ENCODE results near the gene PDZD7. TPM values are rescaled to one million over a fixed set of nuclear protein-coding genes. Genes with fewer than 3 reads are reported as not detected.

The PDZD7 gene
- total RNA-seq, 4 donors from 2014 or later, result 0.84 to 2.4 (median 1.9) TPM

- 92 to 95% methylated on average over 4 to 15 of the region's 15 CpGs for WGBS, 2 donors
- peaks cover 0 to 12% of the 10 kb centered on the region in 2 donors for H3K27me3 ChIP-seq
Observed at GRCh38 chr10:101022967-101023705, 7.8 kb downstream of the PDZD7 start.

GRCh38 chr10:101021692-101022251 lies 9.2 kb downstream of the PDZD7 start:
- Histone ChIP-seq H3K36me3 (no peaks in the 10 kb centered on the region), H3K4me1 (peaks cover 0 to 12% (median 10%) of the 10 kb centered on the region in 4 donors), H3K4me3 (no peak overlapping the region), H3K9me3 (no peaks in the 10 kb centered on the region), H3K27me3 (peaks cover 0 to 12% of the 10 kb centered on the region in 2 donors), H3K27ac (no peak overlapping the region)
- DNase-seq (ENCODE audit: low spot score in 2 of 2), result no peak
- TF ChIP-seq CTCF (IDR thresholded peaks at IDR 0.05), result no peak
- TF ChIP-seq POLR2A (IDR thresholded peaks at IDR 0.05), result no peak
- no peak for TF ChIP-seq EP300 (IDR thresholded peaks at IDR 0.05)
- 84 to 86% methylated on average over 11 of the region's 11 CpGs for WGBS, 2 donors

More at GRCh38 chr10:101022967-101023705, 7.8 kb downstream of the PDZD7 start:
- no peak for DNase-seq (ENCODE audit: low spot score in 2 of 2)
- Histone ChIP-seq H3K36me3 (no peaks in the 10 kb centered on the region), H3K4me3 (no peak overlapping the region), H3K4me1 (peaks cover 0 to 10% (median 10%) of the 10 kb centered on the region in 4 donors), H3K27ac (no peak overlapping the region), H3K9me3 (no peaks in the 10 kb centered on the region)
- no peak for TF ChIP-seq CTCF (IDR thresholded peaks at IDR 0.05)
- no peak for TF ChIP-seq POLR2A (IDR thresholded peaks at IDR 0.05)
- no peak for TF ChIP-seq EP300 (IDR thresholded peaks at IDR 0.05)

GRCh38 chr10:101021239-101021638 lies 9.7 kb downstream of the PDZD7 start:
- Histone ChIP-seq H3K4me1 (peaks cover 0 to 12% (median 10%) of the 10 kb centered on the region in 4 donors), H3K27ac (no peak overlapping the region), H3K9me3 (no peaks in the 10 kb centered on the region), H3K27me3 (peaks cover 0 to 12% of the 10 kb centered on the region in 2 donors), H3K36me3 (no peaks in the 10 kb centered on the region), H3K4me3 (no peak overlapping the region)
- WGBS, 2 donors, result 87 to 90% methylated on average over 4 of the region's 4 CpGs
- no peak for DNase-seq (ENCODE audit: low spot score in 2 of 2)
- no peak for TF ChIP-seq EP300 (IDR thresholded peaks at IDR 0.05)
- no peak for TF ChIP-seq CTCF (IDR thresholded peaks at IDR 0.05)
- no peak for TF ChIP-seq POLR2A (IDR thresholded peaks at IDR 0.05)

GRCh38 chr10:101020427-101021075 lies 10.4 kb downstream of the PDZD7 start:
- DNase-seq (ENCODE audit: low spot score in 2 of 2), result no peak
- no peak for TF ChIP-seq POLR2A (IDR thresholded peaks at IDR 0.05)
- TF ChIP-seq CTCF (IDR thresholded peaks at IDR 0.05), result no peak
- TF ChIP-seq EP300 (IDR thresholded peaks at IDR 0.05), result no peak
- Histone ChIP-seq H3K27me3 (peaks cover 0 to 12% of the 10 kb centered on the region in 2 donors), H3K27ac (no peak overlapping the region), H3K4me3 (no peak overlapping the region), H3K4me1 (peaks cover 0 to 12% (median 10%) of the 10 kb centered on the region in 4 donors), H3K9me3 (no peaks in the 10 kb centered on the region), H3K36me3 (no peaks in the 10 kb centered on the region)
- 78 to 83% methylated on average over 10 of the region's 10 CpGs for WGBS, 2 donors

GRCh38 chr10:101019440-101019703 lies 11.6 kb downstream of the PDZD7 start:
- no peaks in the 10 kb centered on the region for H3K36me3 ChIP-seq
- H3K27me3 ChIP-seq, result peaks cover 0 to 12% of the 10 kb centered on the region in 2 donors
- H3K9me3 ChIP-seq, result no peaks in the 10 kb centered on the region
- no peak for TF ChIP-seq EP300 (IDR thresholded peaks at IDR 0.05)
- TF ChIP-seq CTCF (IDR thresholded peaks at IDR 0.05), result no peak
- no peak for TF ChIP-seq POLR2A (IDR thresholded peaks at IDR 0.05)
- no peak for DNase-seq (ENCODE audit: low spot score in 2 of 2)
- H3K27ac ChIP-seq, result no peak overlapping the region
- peaks cover 0 to 14% (median 12%) of the 10 kb centered on the region in 4 donors for H3K4me1 ChIP-seq
- 41 to 46% methylated on average over 2 of the region's 2 CpGs for WGBS, 2 donors
- H3K4me3 ChIP-seq, result no peak overlapping the region
